Measurements from ENCODE around the gene PROSER2.

PROSER2 gene

DNA sequence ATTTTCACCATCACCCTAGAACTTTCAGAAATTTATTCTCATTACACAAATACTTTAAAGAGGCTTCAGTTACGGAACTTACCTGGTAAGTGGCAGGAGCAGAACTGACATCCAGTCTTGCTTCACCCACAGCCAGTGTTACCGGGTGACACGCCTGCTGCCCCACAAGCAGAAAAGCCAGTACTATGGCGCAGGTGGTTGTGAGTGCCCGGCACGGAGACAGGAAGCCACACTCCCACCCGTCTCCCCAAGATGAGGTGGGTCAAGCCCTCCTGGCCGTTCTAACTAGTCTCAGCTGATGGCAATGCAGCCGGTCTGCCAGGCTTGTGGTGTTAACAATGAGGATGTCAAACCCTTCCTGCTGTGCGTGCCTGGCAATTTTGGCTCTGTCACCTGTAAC, 86.9 kb downstream of the PROSER2 start:
- DNase-seq: no peak

DNA sequence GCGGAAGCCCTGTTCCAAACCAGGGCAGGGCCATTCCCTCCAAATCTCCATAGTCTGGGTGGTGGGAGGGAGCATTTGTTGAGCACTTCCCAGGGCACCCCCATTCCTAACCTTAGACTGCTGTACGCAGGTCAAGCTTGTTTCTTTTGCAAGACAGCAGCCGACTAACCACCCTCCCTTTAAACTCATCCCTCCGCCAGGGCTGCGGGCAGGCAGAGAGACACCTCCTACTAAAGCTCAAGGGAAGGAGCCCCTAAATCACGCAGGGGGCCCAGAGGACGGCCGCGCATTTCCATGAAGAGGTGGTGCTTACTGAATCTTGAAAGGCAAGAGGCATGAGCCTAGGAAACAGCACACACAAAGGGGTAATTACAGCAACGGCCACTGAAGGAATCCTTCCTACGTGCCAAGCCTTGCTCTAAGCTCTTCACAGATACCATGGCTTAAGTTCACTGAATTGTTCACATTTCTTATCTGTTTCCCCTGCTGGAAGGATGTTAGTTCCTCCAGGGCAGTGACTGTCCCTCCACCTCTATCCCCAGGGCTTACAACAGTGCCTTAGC, 90.0 kb downstream of the PROSER2 start:
- no peak for DNase-seq

DNA sequence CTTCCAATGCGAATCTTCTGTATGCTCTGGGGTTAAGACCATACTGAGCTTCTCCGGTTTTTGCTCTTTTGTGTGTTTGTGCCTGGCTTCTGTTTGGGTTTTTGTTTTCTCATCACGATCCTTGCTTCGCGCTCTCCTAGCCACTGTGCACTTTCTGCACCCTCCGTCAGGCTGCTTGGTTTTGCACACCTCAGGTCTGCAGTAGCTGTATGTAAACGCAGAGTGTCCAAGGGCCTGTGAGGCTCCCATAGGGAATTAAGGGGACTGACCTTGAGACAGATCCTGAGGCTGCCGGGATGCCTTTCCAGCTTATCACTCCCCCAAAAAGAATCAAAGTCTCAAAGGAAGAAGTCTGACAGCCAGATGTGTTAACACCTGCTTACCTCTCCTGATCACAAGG, 95.2 kb downstream of the PROSER2 start:
- DNase-seq: no peak

DNA sequence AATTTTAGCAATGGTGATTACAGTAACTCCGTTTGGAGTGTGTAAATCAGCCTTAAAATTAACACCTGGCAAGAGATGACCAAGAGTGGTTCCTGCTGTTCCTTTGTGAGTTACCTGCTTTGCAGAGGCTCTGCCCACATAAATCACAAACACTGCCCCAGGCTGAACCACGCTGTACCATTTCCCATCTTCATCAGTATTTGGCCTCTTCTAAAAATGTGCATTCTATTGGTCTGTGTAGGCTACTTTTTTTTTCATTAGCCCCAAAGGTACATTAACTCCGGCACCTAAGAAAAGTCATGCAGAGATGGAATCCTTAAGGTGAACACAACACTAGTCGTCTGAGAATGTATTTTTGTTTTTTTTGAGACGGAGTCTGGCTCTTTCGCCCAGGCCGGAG, 96.1 kb downstream of the PROSER2 start:
- no peak for DNase-seq
